Measurements from ENCODE around the gene IGIP. TPM values are rescaled to one million over a fixed set of nuclear protein-coding genes. Genes with fewer than 3 reads are reported as not detected.
"Not testable (repeated sequence)": the region's sequence is repeated elsewhere in the genome, so short reads cannot be mapped to it uniquely, and the experiment has no call there.

Gene IGIP
- total and polyA plus RNA-seq, 8 donors: 2.6 to 8.0 (median 5.8) TPM

DNA sequence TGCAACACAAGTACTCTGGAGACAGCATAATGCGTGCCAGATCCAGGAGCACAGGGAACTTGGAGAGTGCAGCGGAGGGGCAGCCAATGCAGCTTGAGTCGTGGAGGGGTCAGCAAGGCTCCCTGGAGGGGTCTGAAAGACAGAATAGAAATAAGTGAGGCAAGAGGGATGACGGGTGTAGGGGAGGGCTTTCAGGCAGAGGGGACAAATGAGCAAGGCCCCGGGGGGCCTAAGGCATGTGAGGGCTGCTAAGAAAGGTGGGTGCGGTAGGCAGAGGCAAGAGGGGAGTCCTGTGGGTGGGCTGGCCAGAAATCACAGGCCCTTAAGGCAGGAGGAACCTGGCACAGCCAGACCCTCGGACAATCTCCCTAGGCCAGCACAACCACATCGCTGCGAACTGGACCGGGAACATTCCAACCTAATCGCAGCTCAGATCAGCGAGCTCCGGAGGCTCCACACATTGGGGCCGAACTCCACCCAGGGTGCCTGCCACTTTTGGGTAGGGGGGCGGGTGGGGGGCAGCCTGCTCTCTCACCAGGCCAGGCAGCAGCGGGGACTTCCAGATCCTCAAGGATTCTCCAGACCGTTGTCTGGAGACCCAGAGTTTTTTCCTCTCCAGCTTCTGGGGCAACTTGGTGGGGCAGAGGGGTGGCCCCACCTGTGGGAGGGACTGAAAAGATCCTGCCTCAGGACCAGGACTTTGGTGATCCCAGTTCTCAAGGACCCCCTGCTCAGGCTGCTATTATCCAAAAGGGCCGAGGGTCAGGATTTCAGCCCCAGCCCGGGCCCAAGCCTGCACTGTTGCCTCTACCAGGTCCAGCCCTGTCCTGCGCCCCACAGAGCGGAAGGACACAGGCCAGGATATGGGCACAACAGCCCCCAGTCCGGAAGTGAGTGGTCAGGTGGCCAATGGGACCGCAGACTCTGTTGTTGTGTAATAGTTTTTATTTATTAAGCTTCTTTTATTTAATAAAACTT, 26.6 kb downstream of the IGIP start:
- FAIRE-seq (no peak), ATAC-seq (no peak), DNase-seq (no peak)
- intact Hi-C loops (cut with DNase I): loop anchor here in 1 of 3 donors (5.0 to 10.0 kb wide), 3 partner anchors 70 to 368 kb away; no protein-coding TSS in a partner anchor
- no peak for TF ChIP-seq CTCF (IDR thresholded peaks at IDR 0.05)
- Histone ChIP-seq H3K4me1 (peaks cover 0 to 6% (median 0%) of the 10 kb centered on the region in 3 donors), H3K4me3 (no peak overlapping the region), H3K27me3 (no peaks in the 10 kb centered on the region), H3K27ac (no peak overlapping the region), H3K36me3 (no peaks in the 10 kb centered on the region), H3K9me3 (no peaks in the 10 kb centered on the region)
- WGBS, 2 donors: 75 to 78% methylated on average over 23 of the region's 23 CpGs

- Histone ChIP-seq H3K27ac (no peak overlapping the region), H3K27me3 (no peaks in the 10 kb centered on the region), H3K36me3 (no peaks in the 10 kb centered on the region), H3K4me3 (no peak overlapping the region), H3K9me3 (no peaks in the 10 kb centered on the region), H3K4me1 (peaks cover 0 to 6% (median 0%) of the 10 kb centered on the region in 3 donors)
- FAIRE-seq (no peak), DNase-seq (no peak), ATAC-seq (no peak)
- TF ChIP-seq CTCF (IDR thresholded peaks at IDR 0.05): no peak
- intact Hi-C loops (cut with DNase I): loop anchor here in 1 of 3 donors (5.0 to 10.0 kb wide), 3 partner anchors 71 to 368 kb away; no protein-coding TSS in a partner anchor
- 75 to 76% methylated on average over 7 of the region's 7 CpGs for WGBS, 2 donors
These were observed 27.5 kb downstream of the IGIP start for GRCh38 chr5:140153255-140153654.

DNA sequence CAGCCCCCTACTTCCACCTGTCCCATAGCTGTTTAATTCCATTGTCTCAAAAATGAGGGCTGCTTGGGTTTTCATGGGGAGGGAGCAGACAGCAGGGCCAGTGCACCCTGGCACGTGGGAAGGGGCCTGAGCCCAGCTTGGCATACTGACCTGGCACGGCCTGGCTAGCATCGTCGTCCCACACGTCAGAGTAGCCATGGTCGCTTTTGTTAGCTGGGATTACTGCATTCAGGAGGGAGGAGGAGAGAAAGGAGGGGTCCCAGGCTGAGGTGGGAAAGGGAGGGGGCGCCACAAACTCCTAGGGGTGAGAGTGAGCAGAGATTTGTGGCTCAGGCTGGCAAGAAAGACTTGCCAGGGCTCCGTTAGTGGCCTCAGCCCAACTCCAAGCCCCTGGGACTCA, 28.2 kb downstream of the IGIP start:
- no peak for DNase-seq
- H3K4me1 ChIP-seq: peaks cover 0 to 6% (median 0%) of the 10 kb centered on the region in 3 donors
- no peak overlapping the region for H3K27ac ChIP-seq
- H3K27me3 ChIP-seq: no peaks in the 10 kb centered on the region
- intact Hi-C loops (cut with DNase I): loop anchor here in 1 of 3 donors (5.0 to 10.0 kb wide), 3 partner anchors 72 to 369 kb away; no protein-coding TSS in a partner anchor
- no peak overlapping the region for H3K4me3 ChIP-seq
- no peak for TF ChIP-seq CTCF (IDR thresholded peaks at IDR 0.05)
- no peaks in the 10 kb centered on the region for H3K9me3 ChIP-seq
- no peak for FAIRE-seq
- 83 to 89% methylated on average over 8 of the region's 8 CpGs for WGBS, 2 donors
- H3K36me3 ChIP-seq: no peaks in the 10 kb centered on the region
- ATAC-seq: no peak

DNA sequence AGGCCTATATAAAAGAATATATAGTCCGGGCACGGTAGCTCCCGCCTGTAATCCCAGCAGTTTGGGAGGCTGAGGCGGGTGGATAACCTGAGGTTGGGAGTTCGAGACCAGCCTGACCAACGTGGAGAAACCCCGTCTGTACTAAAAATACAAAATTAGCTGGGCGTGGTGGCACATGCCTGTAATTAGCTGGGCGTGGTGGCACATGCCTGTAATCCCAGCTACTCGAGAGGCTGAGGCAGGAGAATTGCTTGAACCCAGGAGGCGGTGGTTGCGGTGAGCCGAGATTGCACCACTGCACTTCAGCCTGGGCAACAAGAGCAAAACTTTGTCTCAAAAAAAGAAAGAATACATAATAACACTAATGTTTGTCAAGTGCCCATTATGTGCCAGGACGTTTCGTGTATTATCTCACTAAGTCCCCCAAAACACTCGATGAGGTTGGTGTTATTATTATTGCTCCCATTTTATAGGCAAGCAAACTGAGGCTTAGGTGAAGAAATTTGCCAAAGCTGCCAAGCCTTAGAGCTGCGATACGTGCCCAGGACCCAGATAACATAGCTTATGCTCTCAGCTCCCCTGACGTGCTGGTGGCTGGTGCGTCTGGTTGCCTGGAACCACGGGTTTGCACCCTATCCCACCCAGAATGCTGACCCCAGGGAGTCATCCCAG, 29.1 kb downstream of the IGIP start:
- not testable (repeated sequence) for H3K27ac ChIP-seq, H3K36me3 ChIP-seq, ATAC-seq, H3K9me3 ChIP-seq, H3K4me1 ChIP-seq, H3K27me3 ChIP-seq, H3K4me3 ChIP-seq, FAIRE-seq, DNase-seq
- intact Hi-C loops (cut with DNase I): loop anchor here in 2 of 3 donors (5.0 to 10.0 kb wide), 4 partner anchors 73 to 370 kb away; no protein-coding TSS in a partner anchor
- WGBS, 2 donors: 86 to 91% methylated on average over 21 of the region's 21 CpGs

All from pancreas (tissue), 10 donors.